Pancreas (tissue), 10 donors: ENCODE results near the gene FAM181A. TPM values are rescaled to one million over a fixed set of nuclear protein-coding genes. Genes with fewer than 3 reads are reported as not detected.

Experiments used
- ATAC-seq, 4 donors: fragments of 200-7000 bp; cut with Tn5 transposase; one replicate each; pipeline versions ENCODE4 v1.8.0 to v1.9.1; 2020; ENCODE audit warnings: mild to moderate bottlenecking in 4 of 4, moderate library complexity in 4 of 4
- DNase-seq, 6 donors: peaks; one replicate each; pipeline ENCODE4 v3.0.0-alpha.2; 2020
- FAIRE-seq: peaks from 2 replicates; lab custom pipeline; 2012; peaks lifted over from hg19 to GRCh38; lab: Jason Lieb, UNC
- H3K27ac ChIP-seq, 4 donors: fragments of 200-600 bp; sonication (generic); 1 replicate in 3 of 4; 2 replicates in 1 of 4; pipeline versions ENCODE4 v1.5.0 to v1.8.0; 2020
- H3K27me3 ChIP-seq, 4 donors: fragments of 200-600 bp; one replicate each; pipeline ENCODE4 v1.8.0; 2021
- H3K36me3 ChIP-seq, 3 donors: fragments of 200-600 bp; sonication (generic) in 1 of 3; one replicate each; pipeline versions ENCODE4 v1.5.0 to v1.8.0; 2020 to 2021
- H3K4me1 ChIP-seq, 3 donors: fragments of 200-600 bp; one replicate each; pipeline ENCODE4 v1.8.0; 2021
- H3K4me3 ChIP-seq, 4 donors: fragments of 200-600 bp; sonication (generic) in 2 of 4; one replicate each; pipeline versions ENCODE4 v1.5.0 to v1.8.0; 2020 to 2021
- H3K9me3 ChIP-seq, 4 donors: fragments of 200-600 bp; one replicate each; pipeline ENCODE4 v1.8.0; 2021
- WGBS, 2 donors: extraction: QIAGEN DNeasy Blood & Tissue Kit; methylation state at CpG; one replicate each; pipeline ENCODE4 v1.1.7; 2013; 5-methylcytosine and 5-hydroxymethylcytosine counted together
- intact Hi-C, 3 donors: fragments of 100-400 bp; cut with DNase I; formaldehyde crosslinking; loops; one replicate each; pipeline versions ENCODE4 v1.11.1 to v1.14.2; 2022
- microRNA-seq, 2 donors: library from miRNA; unstranded; fragments of <30 nt; microRNA quantifications; one replicate each; pipeline versions ENCODE4 to v1.1.0, GENCODE V29; 2019 to 2020
- polyA plus RNA-seq, 2 donors: library from polyadenylated mRNA; stranded (reverse); fragments of 200-250 nt; gene quantifications; one replicate each; pipeline ENCODE4 v1.2.3, GENCODE V29; 2013
- total RNA-seq, 6 donors: library from RNA; stranded (reverse); fragmentation: NEBNext Ultra II Directional in 4 of 6; extraction: Animal tissue kit (Norgen Biotek cat#: 25700) in 4 of 6; gene quantifications; one replicate each; pipeline versions ENCODE4 v1.2.1 to v1.2.4, GENCODE V29; 2021 to 2023
- TF ChIP-seq, protein P1 (sequence below), 4 donors: fragments of 200-600 bp; sonication (generic) in 3 of 4; IDR thresholded peaks; one replicate each; pipeline versions ENCODE4 v1.5.0 to v1.8.0; 2021; ENCODE audit warnings: antibody characterized with exemption in 4 of 4
- donor health status: healthy with polysubstance abuse.
- donor health status: DM: no; HTN: no; CAD: no; lungs with moderate emphysema.
- donor health status: DM: no; HTN: no; CAD: no.
- donor health status: control.
- donor health status: control.
- donor health status: Bipolar disorder and iron deficiency.
- donor health status: DM: yes; HTN: yes; CAD: no.
- donor health status: DM: no; HTN: no; CAD: no.
- donor health status: DM: no; HTN: no; CAD: no.
- donor health status: DM: yes; HTN: yes; CAD: no.

The FAM181A gene
- total and polyA plus RNA-seq, 8 donors: not detected

DNA sequence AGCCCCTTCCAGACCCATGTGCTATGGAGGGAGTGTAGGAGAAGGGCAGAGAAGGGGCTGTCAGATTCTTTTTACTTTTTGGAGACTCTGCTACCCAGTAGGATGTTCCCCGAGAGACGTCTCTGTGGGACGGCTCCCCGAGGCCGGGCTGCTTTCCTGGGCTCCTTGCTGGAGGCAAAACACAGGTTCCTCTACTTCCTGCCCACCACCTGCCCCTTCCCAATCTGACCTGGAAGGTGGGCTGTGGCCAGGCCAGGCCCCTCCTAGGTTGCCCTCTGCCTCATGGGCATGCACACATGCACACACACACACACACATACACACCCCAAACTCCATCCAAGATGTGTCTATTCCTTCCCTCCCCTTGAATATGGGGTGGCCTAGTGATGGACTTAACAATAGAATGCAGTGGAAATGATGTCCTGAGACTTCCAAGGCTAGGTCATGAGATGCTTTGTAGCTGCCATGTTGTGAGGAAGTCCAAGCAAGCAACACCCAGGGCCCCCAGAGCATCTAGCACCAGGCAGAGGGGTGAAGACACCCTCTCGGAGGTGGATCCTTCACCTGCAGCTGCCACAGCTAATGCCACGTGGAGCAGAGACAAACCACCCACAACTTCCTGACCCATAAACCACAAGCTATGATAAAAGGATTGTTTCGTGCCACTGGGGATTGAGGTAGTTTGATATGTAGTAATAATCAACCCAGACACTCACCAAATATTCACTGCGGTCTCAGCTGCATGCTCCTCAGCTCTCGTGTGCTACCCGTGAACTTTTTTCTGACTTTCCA lies 50.8 kb downstream of the FAM181A start:
- intact Hi-C loops: no loop called here
- no peak overlapping the region for H3K27ac ChIP-seq
- no peaks in the 10 kb centered on the region for H3K27me3 ChIP-seq
- WGBS, 2 donors: 83 to 88% methylated on average over 11 of the region's 11 CpGs
- no peak overlapping the region for H3K4me3 ChIP-seq
- ATAC-seq (no peak), DNase-seq (peak in 1 of 6 donors; percentile 35), FAIRE-seq (no peak)
- TF ChIP-seq, protein P1, sequence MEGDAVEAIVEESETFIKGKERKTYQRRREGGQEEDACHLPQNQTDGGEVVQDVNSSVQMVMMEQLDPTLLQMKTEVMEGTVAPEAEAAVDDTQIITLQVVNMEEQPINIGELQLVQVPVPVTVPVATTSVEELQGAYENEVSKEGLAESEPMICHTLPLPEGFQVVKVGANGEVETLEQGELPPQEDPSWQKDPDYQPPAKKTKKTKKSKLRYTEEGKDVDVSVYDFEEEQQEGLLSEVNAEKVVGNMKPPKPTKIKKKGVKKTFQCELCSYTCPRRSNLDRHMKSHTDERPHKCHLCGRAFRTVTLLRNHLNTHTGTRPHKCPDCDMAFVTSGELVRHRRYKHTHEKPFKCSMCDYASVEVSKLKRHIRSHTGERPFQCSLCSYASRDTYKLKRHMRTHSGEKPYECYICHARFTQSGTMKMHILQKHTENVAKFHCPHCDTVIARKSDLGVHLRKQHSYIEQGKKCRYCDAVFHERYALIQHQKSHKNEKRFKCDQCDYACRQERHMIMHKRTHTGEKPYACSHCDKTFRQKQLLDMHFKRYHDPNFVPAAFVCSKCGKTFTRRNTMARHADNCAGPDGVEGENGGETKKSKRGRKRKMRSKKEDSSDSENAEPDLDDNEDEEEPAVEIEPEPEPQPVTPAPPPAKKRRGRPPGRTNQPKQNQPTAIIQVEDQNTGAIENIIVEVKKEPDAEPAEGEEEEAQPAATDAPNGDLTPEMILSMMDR (IDR thresholded peaks at IDR 0.05): no peak
- no peaks in the 10 kb centered on the region for H3K36me3 ChIP-seq
- H3K9me3 ChIP-seq: no peaks in the 10 kb centered on the region
- no peaks in the 10 kb centered on the region for H3K4me1 ChIP-seq

- intact Hi-C loops: no loop called here
- H3K4me1 ChIP-seq: no peaks in the 10 kb centered on the region
- no peaks in the 10 kb centered on the region for H3K36me3 ChIP-seq
- no peaks in the 10 kb centered on the region for H3K27me3 ChIP-seq
- ATAC-seq (no peak), DNase-seq (peak in 1 of 6 donors; percentile 10), FAIRE-seq (no peak)
- H3K9me3 ChIP-seq: no peaks in the 10 kb centered on the region
- TF ChIP-seq, protein P1 (IDR thresholded peaks at IDR 0.05): no peak
- no peak overlapping the region for H3K4me3 ChIP-seq
- 77 to 81% methylated on average over 4 of the region's 4 CpGs for WGBS, 2 donors
- H3K27ac ChIP-seq: no peak overlapping the region
Observed at GRCh38 chr14:93978735-93979134, 51.6 kb downstream of the FAM181A start.

Small RNAs within 50 kb of the gene (microRNA-seq; reads per million reads assigned to microRNA genes)
- 0 reads per million in 2 donors for gene MIR4506

Other genes starting within 250 kb of the FAM181A start
- under 1 TPM; 0.28 to 0.56 (median 0.33) TPM for gene PRIMA1, start 138.9 kb upstream of the FAM181A start, total RNA-seq
- under 1 TPM; 0.27 to 0.61 TPM for gene PRIMA1, start 138.9 kb upstream of the FAM181A start, polyA plus RNA-seq
- under 1 TPM; 0.09 to 0.53 (median 0.26) TPM for gene ASB2, start 49.2 kb downstream of the FAM181A start, total RNA-seq
- 1 to 10 TPM; 1.3 to 1.4 TPM for gene ASB2, start 49.2 kb downstream of the FAM181A start, polyA plus RNA-seq
- gene CCDC197, start 70.0 kb downstream of the FAM181A start, total RNA-seq: not detected
- not detected for gene CCDC197, start 70.0 kb downstream of the FAM181A start, polyA plus RNA-seq
- gene OTUB2, start 99.0 kb downstream of the FAM181A start, total RNA-seq: 1 to 10 TPM in 2 of 6 donors, under 1 TPM in 4; 0.51 to 1.3 (median 0.87) TPM
- gene OTUB2, start 99.0 kb downstream of the FAM181A start, polyA plus RNA-seq: under 1 TPM; 0.30 to 0.31 TPM
- 10 to 100 TPM; 55.9 to 86.4 (median 68.0) TPM for gene DDX24, start 153.9 kb downstream of the FAM181A start, total RNA-seq
- gene DDX24, start 153.9 kb downstream of the FAM181A start, polyA plus RNA-seq: 100 to 1,000 TPM in 1 of 2 donors, 10 to 100 TPM in 1; 60.7 to 111 TPM
- 1 to 10 TPM; 3.8 to 8.7 (median 6.8) TPM for gene IFI27L1, start 154.0 kb downstream of the FAM181A start, total RNA-seq
- gene IFI27L1, start 154.0 kb downstream of the FAM181A start, polyA plus RNA-seq: 10 to 100 TPM; 14.1 to 14.3 TPM
- 10 to 100 TPM in 4 of 6 donors, 1 to 10 TPM in 2; 8.1 to 21.4 (median 12.1) TPM for gene IFI27, start 183.4 kb downstream of the FAM181A start, total RNA-seq
- gene IFI27, start 183.4 kb downstream of the FAM181A start, polyA plus RNA-seq: 10 to 100 TPM; 61.4 to 78.9 TPM
- gene IFI27L2, start 202.3 kb downstream of the FAM181A start, total RNA-seq: 10 to 100 TPM in 3 of 6 donors, 1 to 10 TPM in 3; 5.4 to 20.2 (median 10.0) TPM
- 10 to 100 TPM; 38.7 to 90.7 TPM for gene IFI27L2, start 202.3 kb downstream of the FAM181A start, polyA plus RNA-seq
- gene PPP4R4, start 247.0 kb downstream of the FAM181A start, total RNA-seq: 1 to 10 TPM in 1 of 6 donors, under 1 TPM in 5; 0.56 to 1.3 (median 0.66) TPM
- 1 to 10 TPM in 1 of 2 donors, under 1 TPM in 1; 0.19 to 1.2 TPM for gene PPP4R4, start 247.0 kb downstream of the FAM181A start, polyA plus RNA-seq